Measurements from ENCODE around the gene HAS3.
"Not testable (repeated sequence)": the region's sequence is repeated elsewhere in the genome, so short reads cannot be mapped to it uniquely, and the experiment has no call there.

The HAS3 gene

DNA sequence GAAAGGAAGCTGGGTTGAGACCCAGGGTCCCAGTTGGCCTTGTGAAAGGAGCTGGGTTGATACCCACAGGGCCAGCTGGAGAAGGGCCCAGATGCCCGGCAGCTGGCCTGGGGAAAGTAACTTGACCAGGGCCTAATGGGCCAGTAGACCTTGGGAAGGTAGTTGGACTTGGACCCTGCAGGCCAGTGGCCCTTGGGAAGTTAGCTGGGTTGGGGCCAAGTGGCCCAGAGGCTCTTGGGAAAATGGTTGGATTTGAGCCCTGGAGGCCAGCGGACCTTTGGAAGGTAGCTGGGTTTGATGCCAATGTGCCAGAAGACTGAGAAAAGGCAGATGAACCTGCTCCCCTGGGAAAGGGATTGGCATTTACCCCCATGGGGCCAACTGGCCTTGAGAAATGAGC, 13.5 kb downstream of the HAS3 start:
- no peak for DNase-seq

DNA sequence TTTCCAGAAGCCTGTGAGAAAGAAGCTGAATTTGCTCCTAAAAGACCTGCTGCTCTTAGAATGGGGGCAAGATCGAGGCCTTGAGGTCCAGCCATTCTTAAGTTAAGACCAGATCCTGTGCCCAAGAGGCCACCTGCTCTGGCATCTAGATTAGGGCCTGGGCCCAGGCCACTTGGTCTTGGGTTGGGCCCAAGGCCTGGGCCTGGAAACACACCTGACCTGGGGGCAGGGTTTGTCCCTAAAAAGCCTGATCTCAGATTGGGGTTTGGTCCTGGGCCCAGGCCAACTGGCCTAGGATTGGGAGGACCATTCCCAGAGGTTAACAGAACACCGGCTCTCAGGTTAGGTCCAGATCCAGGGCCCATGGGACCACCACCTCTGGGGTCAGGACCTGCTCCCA, 14.1 kb downstream of the HAS3 start:
- DNase-seq: no peak

- no peak for DNase-seq
These were observed 14.7 kb downstream of the HAS3 start for GRCh38 chr16:69120096-69120664.

DNA sequence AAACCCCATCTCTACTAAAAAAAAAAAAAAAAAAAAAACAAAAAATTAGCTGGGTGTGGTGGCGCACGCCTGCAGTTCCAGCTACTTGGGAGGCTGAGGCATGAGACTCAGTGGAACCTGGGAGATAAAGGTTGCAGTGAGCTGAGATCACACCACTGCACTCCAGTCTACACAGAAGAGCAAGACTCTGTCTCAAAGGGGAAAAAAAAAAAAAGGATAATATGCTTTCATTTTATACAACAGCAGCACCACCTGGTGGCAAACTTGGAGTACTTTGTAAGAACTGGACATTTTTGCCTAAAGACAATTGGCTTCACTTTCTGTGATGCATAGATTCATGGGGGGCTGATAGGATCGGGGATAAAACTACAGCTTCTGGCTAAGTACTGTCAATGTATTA, 18.5 kb downstream of the HAS3 start:
- peak; percentile 73 for DNase-seq

- DNase-seq: not testable (repeated sequence)
These were observed 19.0 kb downstream of the HAS3 start for GRCh38 chr16:69124406-69124805.

DNA sequence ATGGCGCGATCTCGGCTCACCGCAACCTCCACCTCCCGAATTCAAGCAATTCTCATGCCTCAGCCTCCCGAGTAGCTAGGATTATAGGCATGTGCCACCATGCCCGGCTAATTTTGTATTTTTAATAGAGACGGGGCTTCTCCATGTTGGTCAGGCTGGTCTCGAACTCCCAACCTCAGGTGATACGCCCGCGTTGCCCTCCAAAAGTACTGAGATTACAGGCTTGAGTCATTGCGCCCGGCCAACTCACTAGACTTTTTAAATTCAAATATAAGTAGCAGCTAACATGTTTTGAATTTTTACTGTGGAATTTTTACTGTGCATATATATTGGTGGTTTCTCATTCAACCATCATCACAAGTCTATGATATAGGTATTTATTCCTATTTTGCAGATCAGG, 19.5 kb downstream of the HAS3 start:
- DNase-seq: not testable (repeated sequence)

- no peak for DNase-seq
These were observed 20.8 kb downstream of the HAS3 start for GRCh38 chr16:69126221-69126620.

DNA sequence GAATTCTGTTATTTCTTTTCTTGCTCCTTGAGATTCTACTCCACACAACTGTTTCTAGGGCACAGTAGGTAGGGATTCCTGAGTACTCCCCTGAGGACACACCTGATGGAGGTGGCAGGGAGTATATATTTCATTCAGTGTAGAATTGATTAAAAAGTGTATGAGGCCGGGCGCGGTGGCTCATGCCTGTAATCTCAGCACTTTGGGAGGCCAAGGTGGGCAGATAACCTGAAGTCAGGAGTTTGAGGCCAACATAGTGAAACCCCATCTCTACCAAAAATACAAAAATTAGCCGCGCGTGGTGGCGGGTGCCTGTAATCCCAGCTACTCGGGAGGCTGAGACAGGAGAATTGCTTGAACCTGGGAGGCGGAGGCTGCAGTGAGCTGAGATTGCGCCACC, 21.3 kb downstream of the HAS3 start:
- not testable (repeated sequence) for DNase-seq

- no peak for DNase-seq
These were observed 22.6 kb downstream of the HAS3 start for GRCh38 chr16:69127966-69128510.

DNA sequence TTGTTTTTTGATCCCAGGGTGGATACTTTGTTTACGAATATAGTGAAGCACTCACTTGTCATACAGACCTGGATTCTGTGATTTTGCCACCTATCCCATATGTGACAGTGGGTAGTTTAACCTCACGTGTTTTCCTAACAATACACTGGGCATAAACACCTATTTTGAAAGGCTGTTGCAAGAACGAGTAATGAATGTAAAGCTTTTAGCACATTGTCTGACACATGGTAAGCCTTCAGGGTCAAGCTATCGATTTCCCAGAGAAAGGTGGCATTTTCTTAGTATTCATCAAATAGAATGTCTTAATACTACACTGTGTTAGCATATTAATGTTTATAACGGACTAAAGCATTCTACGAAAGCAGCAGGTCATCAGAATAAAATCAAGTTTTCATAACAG, 25.0 kb downstream of the HAS3 start:
- DNase-seq: no peak

GRCh38 chr16:69131167-69131838, 25.9 kb downstream of the HAS3 start:
- peak; percentile 65 for DNase-seq

- DNase-seq: peak; percentile 70
These were observed 26.5 kb downstream of the HAS3 start for GRCh38 chr16:69131839-69132423.

- peak; percentile 62 for DNase-seq
These were observed 27.2 kb downstream of the HAS3 start, which contains the start of the genes CHTF8 and UTP4 for GRCh38 chr16:69132424-69133252. Gene CHTF8 (minus strand): TSS chr16:69132588. CDS start chr16:69121458, 11,130 bp downstream. Gene UTP4 (plus strand): TSS chr16:69132649. CDS start chr16:69133460, 811 bp downstream.

DNA sequence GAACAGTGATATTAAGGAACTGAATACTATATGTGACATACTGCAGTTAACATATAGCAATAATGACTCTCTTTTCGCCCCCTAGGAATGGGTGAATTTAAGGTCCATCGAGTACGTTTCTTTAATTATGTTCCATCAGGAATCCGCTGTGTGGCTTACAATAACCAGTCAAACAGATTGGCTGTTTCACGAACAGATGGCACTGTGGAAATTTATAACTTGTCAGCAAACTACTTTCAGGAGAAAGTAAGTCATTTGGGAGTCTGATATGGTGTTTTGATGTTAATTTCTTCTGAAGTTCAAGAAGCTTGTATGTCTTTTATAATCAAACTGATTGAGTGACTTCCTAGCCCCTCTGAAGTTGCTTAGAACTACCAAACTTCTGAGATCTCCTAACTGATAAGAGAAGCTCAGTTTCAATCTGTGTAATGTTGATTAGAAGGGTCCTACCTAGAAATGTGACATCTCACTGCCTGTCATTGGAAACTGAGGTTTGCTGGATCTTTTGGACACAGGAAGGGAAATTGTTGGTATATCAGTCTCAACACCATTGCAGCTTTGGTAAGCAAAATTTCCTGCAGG, 28.0 kb downstream of the HAS3 start:
- no peak for DNase-seq

DNA sequence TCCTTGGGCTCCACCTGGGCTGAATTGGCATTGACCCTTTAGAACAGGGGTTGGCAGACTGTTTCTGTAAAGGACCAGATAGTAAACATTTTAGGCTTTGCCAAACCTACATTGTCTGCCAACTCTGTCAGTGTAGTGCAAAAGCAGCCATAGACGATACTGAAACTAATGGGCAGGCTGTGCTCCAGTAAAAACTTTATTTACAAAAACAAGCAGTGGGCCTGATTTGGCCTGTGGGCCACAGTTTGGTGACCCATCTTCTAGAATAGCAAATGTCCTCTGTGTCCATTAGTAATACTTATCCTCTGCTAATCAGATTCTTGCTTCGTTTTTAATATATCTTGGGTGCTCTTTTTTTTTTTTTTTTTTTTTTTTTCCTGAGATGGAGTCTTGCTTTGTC, 33.2 kb downstream of the HAS3 start:
- no peak for DNase-seq

GRCh38 chr16:69139464-69139863, 34.0 kb downstream of the HAS3 start:
- DNase-seq: not testable (repeated sequence)

- DNase-seq: no peak
These were observed 35.6 kb downstream of the HAS3 start for GRCh38 chr16:69141014-69141413.

DNA sequence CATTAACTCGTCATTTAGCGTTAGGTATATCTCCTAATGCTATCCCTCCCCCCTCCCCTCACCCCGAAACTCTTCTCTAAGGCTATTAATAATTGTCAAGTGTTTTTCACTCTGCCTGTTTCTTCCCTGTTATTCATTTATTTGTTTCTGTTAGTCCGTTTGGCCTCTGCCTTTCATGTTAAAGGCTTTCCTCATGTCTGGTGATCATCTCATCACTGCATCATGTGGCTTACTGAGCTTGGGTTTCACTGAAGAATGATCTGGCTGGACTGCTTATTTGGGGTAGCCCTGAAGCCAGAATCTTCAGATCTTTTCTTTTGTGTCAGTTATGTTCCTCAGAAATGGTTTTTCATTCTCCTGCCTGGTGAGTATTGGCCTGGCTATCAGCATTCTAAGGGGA, 36.5 kb downstream of the HAS3 start:
- DNase-seq: no peak

DNA sequence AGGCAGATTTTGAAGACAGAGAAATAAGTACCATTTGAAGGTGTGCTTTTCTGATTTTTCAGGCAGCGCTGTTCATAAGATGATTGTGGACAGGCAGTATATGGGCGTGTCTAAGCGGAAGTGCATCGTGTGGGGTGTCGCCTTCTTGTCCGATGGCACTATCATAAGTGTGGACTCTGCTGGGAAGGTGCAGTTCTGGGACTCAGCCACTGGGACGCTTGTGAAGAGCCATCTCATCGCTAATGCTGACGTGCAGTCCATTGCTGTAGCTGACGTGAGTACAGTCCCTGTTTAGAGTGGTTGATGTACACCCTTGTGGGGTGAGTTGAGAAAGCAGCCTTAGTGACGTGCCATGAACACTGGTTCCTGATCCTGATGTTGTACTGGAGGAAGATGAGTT, 37.7 kb downstream of the HAS3 start:
- peak; percentile 59 for DNase-seq

DNA sequence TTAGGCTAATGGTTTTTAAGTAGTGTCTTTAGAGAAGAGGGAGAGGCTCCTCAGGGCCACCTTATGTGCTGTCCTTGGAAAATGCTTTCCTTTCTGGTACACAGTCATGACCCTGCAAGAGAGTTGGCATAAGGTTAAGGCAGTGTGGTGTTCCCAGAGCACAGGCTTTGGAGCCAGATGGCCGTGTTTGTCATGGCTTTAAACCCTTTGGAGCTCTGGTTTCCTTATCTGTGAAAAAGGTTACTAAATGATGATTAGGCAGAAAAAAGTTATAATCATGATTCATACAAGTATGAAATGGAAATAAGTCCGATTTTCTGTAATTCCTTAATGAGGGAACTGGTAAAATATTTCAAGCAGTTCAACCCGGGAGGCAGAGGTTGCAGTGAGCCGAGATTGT, 40.2 kb downstream of the HAS3 start:
- no peak for DNase-seq

DNA sequence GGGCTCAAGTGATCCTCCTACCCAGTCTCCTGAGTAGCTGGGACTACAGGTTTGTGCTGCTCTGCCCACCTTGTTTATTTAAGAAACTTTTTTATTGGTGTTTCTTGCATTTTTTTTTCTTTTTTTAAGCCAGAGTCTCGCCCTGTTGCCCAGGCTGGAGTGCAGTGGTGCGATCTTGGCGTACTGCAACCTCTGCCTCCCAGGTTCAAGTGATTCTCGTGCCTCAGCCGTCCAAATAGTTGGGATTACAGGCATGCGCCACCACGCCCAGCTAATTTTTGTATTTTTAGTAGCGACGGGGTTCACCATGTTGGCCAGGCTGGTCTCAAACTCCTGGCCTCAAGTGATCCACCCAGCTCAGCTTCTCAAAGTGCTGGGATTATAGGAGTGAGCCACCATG, 44.2 kb downstream of the HAS3 start:
- not testable (repeated sequence) for DNase-seq

GRCh38 chr16:69150146-69150865, 44.9 kb downstream of the HAS3 start:
- DNase-seq: peak; percentile 71

Data from NCI-H2227 treated with DMSO at 0.1 percent for 48 hours (cell line).